GM12878 (cell line): ENCODE results near the gene TWF1. TPM values are rescaled to one million over a fixed set of nuclear protein-coding genes. Genes with fewer than 3 reads are reported as not detected.

ENCODE experiments used
- ATAC-seq: fragments of 200-7000 bp; cut with Tn5 transposase; 3 replicates; pipeline ENCODE4 v1.9.1; 2020; ENCODE audit warnings: mild to moderate bottlenecking, moderate library complexity
- BruUV-seq: library from RNA; stranded (reverse); fragments of 400-500 nt; replicated peaks from 2 replicates; lab custom pipeline; 2021; lab: Mats Ljungman, UMichigan
- CTCF ChIA-PET: fragments of 300-600 bp; sonication (Branson Sonifier 250); formaldehyde crosslinking; extraction: SDS; loops from one replicate; lab custom pipeline; 2021; ENCODE audit warnings: inconsistent platforms; lab: Yijun Ruan, JAX
- POLR2A ChIA-PET: fragments of 350-600 bp; formaldehyde crosslinking; extraction: SDS; loops from one replicate; lab custom pipeline; 2021; ENCODE audit warnings: inconsistent platforms; lab: Charles Lee
- RAD21 ChIA-PET: fragments of 300-600 bp; sonication (Branson Sonifier 250); formaldehyde crosslinking; loops from one replicate; lab custom pipeline; 2023; ENCODE audit warnings: antibody characterized with exemption; ENCODE audit not compliant: unreplicated experiment; lab: Charles Lee
- SMC1A ChIA-PET: fragments of 300-600 bp; sonication (Branson Sonifier 250); formaldehyde crosslinking; loops from one replicate; lab custom pipeline; 2023; ENCODE audit not compliant: unreplicated experiment, uncharacterized antibody; lab: Charles Lee
- DNase-seq: peaks from one replicate; pipeline ENCODE4 v3.0.0-alpha.2; 2011; ENCODE audit warnings: low read depth, low spot score
- FAIRE-seq: peaks from 3 replicates; lab custom pipeline; 2011; peaks lifted over from hg19 to GRCh38; lab: Jason Lieb, UNC
- H2AFZ ChIP-seq: 2 replicates; pipeline ENCODE4 v1.6.0; 2011; ENCODE audit warnings: low read depth, low read length, control low read depth; ENCODE audit not compliant: control insufficient read depth
- H3K27ac ChIP-seq: 2 replicates; pipeline ENCODE4 v1.5.1; 2011; ENCODE audit warnings: control low read depth; ENCODE audit not compliant: control insufficient read depth, insufficient read depth
- H3K27me3 ChIP-seq, 2 experiments: replicated peaks in 1 of 2; 2 replicates each; pipeline versions ENCODE4 v1.6.0 to v1.6.1; 2011; ENCODE audit warnings: low read length in 1 of 2; ENCODE audit not compliant: control insufficient read depth in 2 of 2, insufficient read depth in 2 of 2
- H3K36me3 ChIP-seq, 2 experiments: 2 replicates each; pipeline ENCODE4 v1.5.1; 2011; ENCODE audit warnings: low read length in 1 of 2; ENCODE audit not compliant: control insufficient read depth in 2 of 2, insufficient read depth in 2 of 2
- H3K4me1 ChIP-seq: 2 replicates; pipeline ENCODE4 v1.6.1; 2011; ENCODE audit warnings: mild to moderate bottlenecking, low read length, moderate library complexity, mixed read lengths; ENCODE audit not compliant: control insufficient read depth, insufficient read depth
- H3K4me2 ChIP-seq: 2 replicates; pipeline ENCODE4 v1.6.0; 2011; ENCODE audit warnings: control low read depth; ENCODE audit not compliant: control insufficient read depth, insufficient read depth
- H3K4me3 ChIP-seq: fragments of 200-600 bp; sonication (generic); 2 replicates; pipeline ENCODE4 v1.5.1; 2016
- H3K79me2 ChIP-seq: 2 replicates; pipeline ENCODE4 v1.6.0; 2011; ENCODE audit warnings: low read length; ENCODE audit not compliant: control insufficient read depth, insufficient read depth
- H3K9ac ChIP-seq: 2 replicates; pipeline ENCODE4 v1.8.0; 2011; ENCODE audit warnings: low read length, control low read depth, mixed read lengths; ENCODE audit not compliant: control insufficient read depth, insufficient read depth
- H3K9me3 ChIP-seq: replicated peaks from 3 replicates; pipeline ENCODE4 v1.5.1; 2011; ENCODE audit warnings: mild to moderate bottlenecking, low read length; ENCODE audit not compliant: control insufficient read depth, insufficient read depth
- H4K20me1 ChIP-seq: 2 replicates; pipeline ENCODE4 v1.6.0; 2011; ENCODE audit not compliant: control insufficient read depth, insufficient read depth
- ATF3 ChIP-seq: IDR thresholded peaks from 2 replicates; pipeline ENCODE4 v1.6.1; 2011; ENCODE audit warnings: low read depth, mild to moderate bottlenecking, low read length, moderate library complexity, borderline replicate concordance; ENCODE audit errors: extremely low read depth
- BCLAF1 ChIP-seq: fragments of 450-650 bp; IDR thresholded peaks from 2 replicates; pipeline ENCODE4 v1.6.1; 2017; ENCODE audit warnings: antibody characterized with exemption, mild to moderate bottlenecking, moderate library complexity
- CEBPZ ChIP-seq: fragments of 150-350 bp; IDR thresholded peaks from 2 replicates; pipeline ENCODE4 v1.6.1; 2016; ENCODE audit warnings: low read depth, low read length
- HDAC2 ChIP-seq: fragments of 200-600 bp; sonication (generic); IDR thresholded peaks from 2 replicates; pipeline ENCODE4 v1.6.1; 2017
- IKZF2 ChIP-seq, 2 experiments: fragments of 450-650 bp; IDR thresholded peaks; 2 replicates each; pipeline ENCODE4 v1.6.1; 2017; ENCODE audit warnings: mild to moderate bottlenecking in 2 of 2, moderate library complexity in 2 of 2
- IRF3 ChIP-seq: fragments of 450-650 bp; IDR thresholded peaks from 2 replicates; pipeline ENCODE4 v1.6.1; 2014; ENCODE audit warnings: mild to moderate bottlenecking
- KLF5 ChIP-seq: fragments of 450-650 bp; IDR thresholded peaks from 2 replicates; pipeline ENCODE4 v1.6.1; 2014; ENCODE audit warnings: mild to moderate bottlenecking; ENCODE audit not compliant: partially characterized antibody
- RELB ChIP-seq: fragments of 450-650 bp; IDR thresholded peaks from 2 replicates; pipeline ENCODE4 v1.6.1; 2017; ENCODE audit warnings: low read depth, mild to moderate bottlenecking, moderate library complexity
- SP1 ChIP-seq: IDR thresholded peaks from one replicate; pipeline ENCODE4 v1.6.1; 2011; ENCODE audit warnings: low read depth, low read length
- STAT3 ChIP-seq: IDR thresholded peaks from 2 replicates; pipeline ENCODE4 v1.6.1; 2011; ENCODE audit warnings: low read depth, low read length, improper control_type of control experiment
- TCF12 ChIP-seq: IDR thresholded peaks from 2 replicates; pipeline ENCODE4 v1.6.1; 2011; ENCODE audit warnings: low read depth, mild to moderate bottlenecking, low read length
- USF1 ChIP-seq: IDR thresholded peaks from 2 replicates; pipeline ENCODE4 v1.6.1; 2011; ENCODE audit warnings: borderline replicate concordance, low read depth, mild to moderate bottlenecking, moderate library complexity, mixed read lengths, low read length; ENCODE audit not compliant: insufficient read depth; ENCODE audit errors: extremely low read length
- ZNF24 ChIP-seq: fragments of 450-650 bp; IDR thresholded peaks from 2 replicates; pipeline ENCODE4 v1.6.1; 2017; ENCODE audit warnings: antibody characterized with exemption, mild to moderate bottlenecking
- WGBS: methylation state at CpG from one replicate; pipeline ENCODE4 v1.1.6; 2016; ENCODE audit warnings: low lambda C conversion rate; ENCODE audit not compliant: insufficient replicate concordance, insufficient coverage; ENCODE audit errors: missing lambda C conversion rate; 5-methylcytosine and 5-hydroxymethylcytosine counted together
- in situ Hi-C: fragments of 300-500 bp; cut with MboI; formaldehyde crosslinking; loops from 9 replicates; pipeline ENCODE4 v1.14.3; 2018; ENCODE audit warnings: mixed read lengths
- intact Hi-C: fragments of 100-400 bp; cut with micrococcal nuclease; formaldehyde crosslinking; loops from one replicate; pipeline ENCODE4 v1.14.2; 2022; ENCODE audit not compliant: unreplicated experiment
- polyA plus RNA-seq, 11 experiments: library from polyadenylated mRNA; depleted of rRNA in 4 of 11; unstranded in 6 of 11; stranded (reverse) in 5 of 11; fragments of >200 nt; fragmentation: Nextera tagmentation in 4 of 11; fragmentation: Illumina TruSeq in 1 of 11; extraction: Ambion mirVana in 4 of 11; extraction: Trizol in 1 of 11; gene quantifications; 1 replicate in 1 of 11; 2 replicates in 10 of 11; pipeline versions ENCODE4 v1.2.1 to v1.2.3, GENCODE V29; 2011 to 2016; ENCODE audit warnings: inconsistent platforms in 2 of 11, missing spikeins in 2 of 11, low read depth in 1 of 11
- total RNA-seq, 4 experiments: library from RNA; depleted of rRNA in 3 of 4; stranded (reverse); fragments of >200 nt in 3 of 4; fragmentation: Illumina TruSeq in 1 of 4; extraction: Trizol in 1 of 4; gene quantifications; 2 replicates each; pipeline versions ENCODE4 v1.2.1 to v1.2.3, GENCODE V29; 2013 to 2021

The TWF1 gene
- total and polyA plus RNA-seq, 10 of the 15 experiments (the other 5 are each of a cell fraction or from before 2014, with no cell fraction given): 8.7 to 23.5 (median 18.4) TPM

GRCh38 chr12:43807386-43807785, 1.3 kb upstream of the TWF1 start:
- 96% methylated on average over 3 of the region's 3 CpGs for WGBS
- no peak for TF ChIP-seq BCLAF1
- TF ChIP-seq ZNF24: no peak
- no peak for TF ChIP-seq ATF3
- TF ChIP-seq IKZF2 (IDR thresholded peaks at IDR 0.05): no peak
- TF ChIP-seq CEBPZ: no peak
- TF ChIP-seq KLF5: no peak
- no peak for TF ChIP-seq USF1
- no peak for TF ChIP-seq SP1
- TF ChIP-seq HDAC2: no peak
- TF ChIP-seq STAT3: no peak
- TF ChIP-seq RELB: no peak
- no peak for TF ChIP-seq IRF3
- no peak for TF ChIP-seq TCF12

More at GRCh38 chr12:43807386-43807785, 1.3 kb upstream of the TWF1 start:
- Histone ChIP-seq H3K9ac (no peak overlapping the region), H3K4me2 (peak overlapping the region; percentile 48), H2AFZ (no peak overlapping the region), H3K9me3 (no peaks in the 10 kb centered on the region), H4K20me1 (no peaks in the 10 kb centered on the region), H3K4me1 (no peaks in the 10 kb centered on the region), H3K79me2 (peaks cover 37% of the 10 kb centered on the region), H3K4me3 (peak overlapping the region; percentile 84; the same call in 1 of the 2 replicates), H3K27ac (no peak overlapping the region), H3K36me3 (no peaks in the 10 kb centered on the region; a peak in 1 of 4 replicates), H3K27me3 (no peaks in the 10 kb centered on the region)
- intact Hi-C loops (loop anchor here (2.0 kb wide), 1 partner anchor 75 kb away; no protein-coding TSS in a partner anchor), in situ Hi-C loops (no loop called here)
- ATAC-seq: no peak
- POLR2A ChIA-PET: interaction anchor here (1.0 to 3.0 kb wide), 3 partner anchors 35 to 48 kb away, joined by 3 to 24 read pairs (median 3); partner anchors contain the start of genes IRAK4 and PUS7L
- CTCF ChIA-PET: interaction anchor here (0.9 to 3.7 kb wide), 5 partner anchors 9 to 363 kb away, joined by 3 to 21 read pairs (median 4); partner anchors contain the start of genes IRAK4 and PUS7L
- no peak for DNase-seq
- FAIRE-seq: no peak
- no TSS peak for BruUV-seq
- RAD21 ChIA-PET: interaction anchor here (1.5 to 3.0 kb wide), 2 partner anchors 45 to 48 kb away, joined by 3 to 17 read pairs; partner anchors contain the start of genes IRAK4 and PUS7L
- SMC1A ChIA-PET: interaction anchor here (1.1 to 3.8 kb wide), 7 partner anchors 9 to 78 kb away, joined by 3 to 11 read pairs (median 5); no protein-coding TSS in a partner anchor
